Islet precursor cell (in vitro differentiated cells): ENCODE data around the gene CBFA2T2.

Source experiments
- DNase-seq: peaks from one replicate; pipeline ENCODE4 v3.0.0-alpha.2; 2018

Gene CBFA2T2

GRCh38 chr20:33669873-33670640, 180.2 kb downstream of the CBFA2T2 start:
- DNase-seq = no peak

GRCh38 chr20:33670715-33671499, 181.0 kb downstream of the CBFA2T2 start:
- no peak for DNase-seq

- no peak for DNase-seq
Observed at GRCh38 chr20:33671573-33672288, 181.8 kb downstream of the CBFA2T2 start.

GRCh38 chr20:33672426-33673113, 182.7 kb downstream of the CBFA2T2 start:
- no peak for DNase-seq

GRCh38 chr20:33673114-33673409, 183.2 kb downstream of the CBFA2T2 start:
- no peak for DNase-seq

DNA sequence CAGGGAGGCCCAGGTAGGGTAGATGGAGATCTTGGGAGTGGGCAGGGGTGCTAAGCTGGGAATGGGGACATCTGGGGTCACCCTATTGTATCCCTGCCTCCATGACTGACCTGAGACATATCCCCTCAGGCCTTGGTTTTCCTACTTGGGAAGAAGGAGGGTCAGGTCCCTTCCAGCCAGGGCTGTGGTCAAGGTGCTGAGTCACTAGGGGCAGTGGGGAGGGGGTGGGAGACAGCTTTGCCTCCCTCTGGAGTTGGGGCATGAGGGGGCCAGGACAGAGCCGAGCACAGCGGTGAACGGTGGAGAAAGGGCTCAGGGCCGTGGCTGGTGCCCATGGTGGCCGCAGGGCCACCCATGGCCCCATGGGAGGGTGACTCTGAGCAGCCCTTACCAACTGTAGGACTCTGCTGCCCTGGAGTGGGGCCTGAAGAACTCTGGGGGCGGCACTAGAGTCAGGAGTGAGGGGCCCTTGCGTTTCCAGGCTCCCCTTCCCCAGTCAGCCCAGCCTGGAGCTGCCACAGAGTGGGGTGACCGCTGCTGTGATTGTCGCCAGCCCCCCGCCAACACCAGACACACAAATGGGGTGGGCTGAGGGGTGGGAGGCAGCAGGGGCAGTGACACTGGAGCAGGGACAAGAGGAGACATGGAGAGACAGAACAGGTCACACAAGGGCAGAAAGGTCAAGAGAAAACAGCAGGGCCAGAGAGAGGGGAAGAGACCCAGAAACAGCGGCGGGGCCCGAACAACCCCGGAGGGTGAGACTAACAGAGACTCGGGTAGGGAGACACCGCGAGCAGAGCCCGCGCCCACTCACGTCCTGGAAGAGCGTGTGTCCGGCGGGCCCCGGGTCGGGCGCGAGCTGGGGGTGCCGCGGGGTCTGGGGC, 183.8 kb downstream of the CBFA2T2 start:
- DNase-seq = peak; percentile 83

GRCh38 chr20:33674294-33675135, 184.6 kb downstream of the CBFA2T2 start, which contains the start of gene NECAB3:
NECAB3 (minus strand) TSS chr20:33674428; CDS start chr20:33674352, 76 bp downstream.
- DNase-seq = peak; percentile 89

GRCh38 chr20:33675136-33675959, 185.5 kb downstream of the CBFA2T2 start:
- no peak for DNase-seq

DNA sequence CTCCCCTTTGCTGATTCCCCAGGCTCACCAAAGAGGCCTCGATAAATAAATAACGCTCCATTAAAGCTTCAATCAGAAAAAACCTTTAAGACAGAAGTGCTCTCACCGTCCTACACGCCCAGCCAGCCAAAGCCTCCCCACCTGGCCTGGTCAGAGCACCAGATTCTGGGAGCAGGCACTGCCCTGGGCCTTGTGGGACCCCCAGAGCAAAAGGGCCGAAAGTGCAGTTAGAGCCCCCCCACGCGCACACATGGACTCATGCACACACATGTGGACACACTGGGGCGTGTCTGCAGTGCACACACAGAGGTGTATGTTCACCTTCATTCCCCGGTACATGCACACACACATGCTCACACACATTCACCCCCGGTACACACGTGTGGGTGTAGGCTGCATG, 186.2 kb downstream of the CBFA2T2 start:
- no peak for DNase-seq

DNA sequence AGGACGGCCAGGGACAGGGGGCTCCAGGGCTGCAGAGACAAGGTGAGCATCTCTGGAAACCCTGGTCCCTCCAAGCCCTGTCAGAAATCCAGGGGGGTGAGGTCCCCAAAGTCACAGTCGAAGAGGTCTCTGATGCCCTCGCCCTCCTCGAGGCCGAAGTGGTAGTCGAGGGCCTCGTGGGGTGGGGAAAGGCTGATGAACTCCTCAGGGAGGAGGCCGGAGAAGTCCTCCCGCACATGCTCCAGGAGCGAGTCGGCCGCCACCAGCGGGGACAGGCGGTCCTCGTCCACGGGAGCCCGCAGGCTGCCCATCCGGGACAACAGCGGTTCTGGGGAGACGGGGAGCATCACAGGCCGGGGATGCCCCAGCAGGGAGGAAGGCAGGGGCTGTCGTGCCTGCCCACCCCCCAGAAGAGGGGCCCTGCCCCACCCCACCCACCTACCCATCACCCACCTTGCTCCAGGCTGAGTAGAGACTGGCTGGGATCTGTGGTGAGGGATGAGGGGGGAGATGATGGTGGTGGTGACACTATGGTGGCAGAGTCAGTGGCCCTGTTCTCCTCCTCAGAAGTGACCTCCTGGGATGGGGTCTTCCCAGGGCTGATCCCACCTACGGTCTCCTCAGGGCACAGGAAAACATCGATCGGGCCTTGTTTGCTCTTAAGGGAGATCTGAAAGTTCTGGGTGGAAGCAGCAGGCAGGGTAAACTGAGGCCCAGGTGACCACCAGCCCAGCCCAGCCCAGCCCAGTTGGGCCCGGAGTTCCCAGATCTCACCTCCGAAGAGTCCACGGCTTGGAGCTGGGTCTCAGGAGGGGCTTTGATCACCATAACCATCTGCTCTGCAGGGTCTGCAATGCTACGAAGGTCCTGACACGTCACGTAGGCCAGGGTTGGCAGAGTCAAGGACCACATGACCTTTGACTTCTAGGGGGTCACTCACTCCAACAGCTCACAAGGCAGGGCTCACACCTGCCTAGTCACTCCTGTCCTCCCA, 187.1 kb downstream of the CBFA2T2 start:
- DNase-seq = no peak

DNA sequence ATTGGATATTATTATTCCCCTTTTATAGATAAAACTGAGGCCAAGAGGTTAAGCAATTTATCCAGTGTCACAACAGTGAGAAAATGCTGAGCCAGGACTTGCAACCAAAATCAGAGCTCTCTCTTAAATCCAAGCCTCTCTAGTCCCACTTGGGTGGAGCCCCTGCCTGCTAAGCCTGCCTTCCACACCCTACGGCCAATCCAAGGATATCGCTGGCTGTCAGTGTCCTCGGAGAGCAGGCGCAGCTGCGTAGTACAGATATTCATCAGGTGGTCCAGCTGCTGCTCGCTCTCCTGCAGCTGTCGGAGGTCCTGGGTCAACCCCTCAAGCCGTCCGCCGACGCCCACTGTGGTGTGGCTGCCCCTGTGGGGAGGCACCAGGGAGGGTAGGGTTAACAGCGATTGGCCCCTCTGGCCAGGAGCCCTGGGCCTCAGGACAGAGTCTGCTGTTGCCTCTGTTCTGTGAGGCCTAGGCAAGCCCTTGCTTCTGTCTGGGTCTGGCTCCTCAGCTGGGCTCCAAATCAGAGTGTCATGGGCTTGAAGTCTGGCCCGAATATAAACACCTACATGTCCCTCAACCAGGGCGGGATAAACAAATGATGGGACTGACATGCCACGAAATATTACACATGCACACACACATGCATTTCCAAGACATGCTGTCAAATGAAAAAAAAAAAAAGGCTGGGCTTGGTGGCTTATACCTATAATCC, 188.3 kb downstream of the CBFA2T2 start:
- no peak for DNase-seq

DNA sequence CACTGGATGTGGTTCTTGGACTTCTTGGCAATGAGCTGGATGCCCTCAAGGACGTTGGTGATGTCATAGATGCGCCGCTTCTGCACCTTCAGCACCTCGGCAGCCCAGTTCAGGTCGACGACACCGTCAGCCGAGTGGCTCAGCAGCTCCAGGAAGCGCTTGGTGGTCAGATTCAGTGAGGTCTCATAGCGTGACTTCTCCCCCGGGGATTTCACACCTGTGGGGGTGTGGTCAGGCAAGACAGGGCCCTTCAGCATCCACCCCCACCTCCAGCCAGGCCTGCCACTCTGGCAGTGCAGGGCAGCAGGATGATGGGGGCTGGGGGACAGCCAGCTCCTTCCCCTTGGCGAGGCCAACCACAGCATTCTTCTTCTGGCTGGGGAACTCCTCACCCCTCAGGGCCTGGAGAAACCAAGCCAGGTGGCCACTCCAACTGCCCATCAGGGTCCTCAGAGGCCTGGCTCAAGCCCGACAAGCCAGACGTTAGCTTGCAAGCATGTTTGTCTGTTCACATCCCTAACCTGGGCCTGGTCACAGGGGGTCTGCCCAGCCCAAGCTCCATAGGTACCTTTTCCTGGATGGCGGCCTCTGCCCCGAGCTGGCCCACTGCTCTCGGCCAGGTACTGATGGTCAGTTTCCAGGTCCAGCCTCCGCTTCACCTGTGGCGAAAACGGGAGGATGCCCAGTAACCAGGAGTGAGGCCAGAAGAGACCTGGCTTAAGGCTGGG, 190.0 kb downstream of the CBFA2T2 start:
- DNase-seq = no peak

DNA sequence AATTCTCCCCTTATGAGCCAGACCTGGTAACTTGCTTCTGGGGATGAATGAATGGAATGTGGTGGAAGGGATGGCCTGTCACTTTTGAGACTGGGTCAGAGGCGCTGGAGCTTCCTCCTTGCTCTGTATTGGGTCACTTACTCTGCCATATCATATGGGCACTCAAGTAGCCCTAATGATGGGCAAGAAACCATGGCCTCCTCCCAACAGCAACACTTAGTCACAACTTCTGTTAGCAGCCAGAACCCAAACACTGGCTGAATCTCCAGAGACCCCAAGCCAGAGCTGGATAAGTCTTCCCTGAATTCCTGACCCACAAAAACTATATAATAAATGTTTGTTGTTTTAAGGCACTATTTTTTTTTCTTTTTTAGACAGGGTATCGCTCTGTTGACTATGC, 190.8 kb downstream of the CBFA2T2 start:
- DNase-seq = no peak

GRCh38 chr20:33681288-33681687, 191.4 kb downstream of the CBFA2T2 start:
- no peak for DNase-seq

DNA sequence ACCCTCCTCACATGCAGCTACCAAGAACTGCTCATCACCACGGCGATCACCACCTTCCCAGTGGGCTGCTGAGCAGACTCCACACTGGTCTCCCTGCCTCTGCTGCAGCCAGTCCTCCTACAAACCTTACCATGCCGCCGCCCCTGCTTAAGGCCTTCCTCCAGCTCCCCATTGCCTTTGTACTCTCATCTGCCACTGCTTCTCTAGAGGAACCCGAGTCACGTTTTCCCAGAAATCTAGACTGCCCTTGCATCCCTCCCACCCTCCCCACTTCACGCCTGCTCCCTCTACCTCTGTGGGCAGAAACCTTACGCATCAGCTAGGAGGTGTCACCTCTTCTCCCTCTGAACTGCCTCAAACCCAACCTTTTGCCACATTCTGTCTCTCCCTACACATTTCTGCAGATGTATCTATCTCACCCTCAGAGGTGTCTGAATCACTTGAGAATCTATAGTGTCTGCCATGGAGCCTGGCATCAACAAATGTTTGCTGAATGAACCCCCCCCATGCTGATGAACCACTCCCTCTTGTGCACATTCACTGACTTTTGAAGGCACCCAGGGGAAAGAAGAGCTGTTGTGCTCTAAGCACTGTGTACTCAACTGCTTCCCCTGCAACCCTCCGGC, 191.9 kb downstream of the CBFA2T2 start:
- DNase-seq = no peak

GRCh38 chr20:33684533-33685327, 194.8 kb downstream of the CBFA2T2 start:
- no peak for DNase-seq
